ENCODE results near the gene ZNF322.

Gene ZNF322

DNA sequence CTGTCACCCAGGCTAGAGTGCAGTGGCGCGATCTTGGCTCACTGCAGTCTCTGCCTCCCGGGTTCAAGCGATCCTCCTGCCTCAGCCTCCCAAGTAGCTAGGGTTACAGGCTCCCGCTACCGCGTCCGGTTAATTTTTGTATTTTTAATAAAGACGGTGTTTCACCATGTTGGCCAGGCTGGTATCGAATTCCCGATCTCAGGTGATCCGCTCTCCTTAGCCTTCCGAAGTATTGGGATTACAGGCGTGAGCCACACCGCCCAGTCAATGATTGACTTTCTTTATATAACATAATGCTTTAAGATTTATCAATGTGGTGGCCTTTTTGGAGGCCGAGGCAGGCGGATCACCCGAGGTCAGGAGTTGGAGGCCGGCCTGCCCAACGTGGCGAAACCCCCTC lies 70.6 kb downstream of the ZNF322 start:
- no peak for DNase-seq (ENCODE audit: low spot score)
